Stimulated activated CD4-positive, alpha-beta T cell treated with anti-CD3 and anti-CD28 coated beads, Interleukin-1b, Interleukin-23, amount 100 ng/mL, for 48 hours (primary cell): ENCODE data around the gene RTKN.
"Not testable (repeated sequence)": the region's sequence is repeated elsewhere in the genome, so short reads cannot be mapped to it uniquely, and the experiment has no call there.

Experiments
- DNase-seq: peaks from one replicate; pipeline ENCODE4 v3.0.0-alpha.2; 2020

The RTKN gene

GRCh38 chr2:74461187-74462053, 19.7 kb upstream of the RTKN start:
- DNase-seq, result no peak

- DNase-seq, result not testable (repeated sequence)
Measured at GRCh38 chr2:74460187-74460586, 18.4 kb upstream of the RTKN start.

GRCh38 chr2:74459503-74460118, 17.9 kb upstream of the RTKN start:
- DNase-seq, result not testable (repeated sequence)

GRCh38 chr2:74458938-74459363, 17.2 kb upstream of the RTKN start:
- no peak for DNase-seq

DNA sequence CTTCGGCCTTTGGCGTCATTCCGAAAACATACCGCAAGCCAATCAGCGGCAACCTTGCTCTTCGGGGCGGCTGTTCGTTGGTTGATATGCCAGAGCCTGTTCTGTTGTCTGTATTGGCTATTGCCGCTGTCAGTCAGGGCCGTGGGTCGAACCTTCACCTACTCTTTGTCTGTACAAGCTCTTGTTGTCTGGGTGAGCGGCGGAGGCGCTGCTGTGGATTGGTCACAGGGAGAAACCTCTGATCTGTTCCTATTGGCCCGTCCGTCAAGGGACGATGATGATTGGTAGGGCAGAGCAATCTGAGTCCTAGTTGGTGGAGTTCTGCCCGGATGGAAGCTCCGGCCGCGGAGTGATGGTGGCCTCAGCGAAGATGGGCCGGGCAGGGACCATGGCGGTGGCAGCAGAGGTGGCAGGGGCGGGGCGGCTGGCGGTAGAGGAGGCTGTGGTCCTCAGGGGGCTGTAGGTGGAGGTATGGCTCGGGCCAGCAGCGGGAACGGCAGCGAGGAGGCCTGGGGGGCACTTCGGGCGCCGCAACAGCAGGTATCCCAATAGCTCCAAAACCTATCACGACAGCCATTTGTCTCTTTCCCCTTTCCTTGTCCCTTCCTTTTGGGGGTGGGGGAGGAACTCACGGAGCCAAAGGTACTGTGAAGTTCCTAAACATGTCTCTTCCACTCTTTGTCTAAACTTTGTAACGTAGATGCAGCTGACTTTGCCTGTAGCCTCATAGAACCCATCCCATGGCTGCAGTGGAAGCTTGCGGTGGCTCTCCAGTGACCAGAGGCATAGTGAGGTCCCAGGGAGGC, 16.6 kb upstream of the RTKN start, which contains the start of gene WBP1:
TSS of gene WBP1 (plus strand) at position 307 of the 806 bp plus-strand sequence. CDS start at position 472, 165 bp downstream.
- peak; percentile 100 for DNase-seq

- DNase-seq, result peak; percentile 82
Measured at GRCh38 chr2:74457549-74458131, 15.9 kb upstream of the RTKN start.

- no peak for DNase-seq
Measured at GRCh38 chr2:74457129-74457548, 15.4 kb upstream of the RTKN start.

DNA sequence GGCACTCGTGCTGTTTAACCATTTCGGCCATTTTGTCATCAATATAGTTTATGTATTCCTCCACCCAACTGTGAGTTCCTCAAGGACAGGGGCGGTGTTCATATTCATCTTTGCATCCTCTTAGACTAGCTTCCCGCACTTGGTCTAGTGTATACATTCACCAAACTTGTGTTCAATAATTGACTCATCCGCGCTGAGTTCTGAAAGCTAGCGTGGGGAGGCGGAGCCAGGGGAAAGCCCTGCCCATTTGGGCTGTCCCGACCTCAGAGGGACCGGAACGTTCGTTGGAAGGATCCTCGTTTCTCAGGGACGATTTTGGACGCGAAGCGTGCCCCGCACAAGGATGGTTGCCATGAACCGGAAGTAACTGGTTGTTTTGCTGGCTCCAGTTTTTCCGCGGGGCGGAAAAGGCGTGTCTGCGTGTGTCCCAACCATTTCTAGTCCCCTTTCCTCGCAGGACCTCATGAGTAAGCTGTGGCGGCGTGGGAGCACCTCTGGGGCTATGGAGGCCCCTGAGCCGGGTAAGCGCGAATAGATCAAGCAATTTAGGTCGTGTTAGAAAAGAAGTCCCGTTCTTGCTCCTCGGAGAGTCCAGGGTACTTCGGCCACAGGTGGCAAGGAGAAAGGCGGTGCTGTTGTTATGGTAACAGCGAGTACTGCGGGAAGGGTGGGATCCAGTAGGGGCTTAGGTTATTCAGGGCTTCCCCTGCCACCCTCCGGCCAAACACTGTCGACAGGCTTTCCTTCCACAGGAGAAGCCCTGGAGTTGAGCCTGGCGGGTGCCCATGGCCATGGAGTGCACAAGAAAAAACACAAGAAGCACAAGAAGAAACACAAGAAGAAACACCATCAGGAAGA, 13.1 kb upstream of the RTKN start, which contains the start of gene INO80B:
TSS of gene INO80B (plus strand) at position 434 of the 858 bp plus-strand sequence. CDS start at position 464, 30 bp downstream.
- DNase-seq, result peak; percentile 98

GRCh38 chr2:74450570-74451190, 8.9 kb upstream of the RTKN start:
- DNase-seq, result no peak

DNA sequence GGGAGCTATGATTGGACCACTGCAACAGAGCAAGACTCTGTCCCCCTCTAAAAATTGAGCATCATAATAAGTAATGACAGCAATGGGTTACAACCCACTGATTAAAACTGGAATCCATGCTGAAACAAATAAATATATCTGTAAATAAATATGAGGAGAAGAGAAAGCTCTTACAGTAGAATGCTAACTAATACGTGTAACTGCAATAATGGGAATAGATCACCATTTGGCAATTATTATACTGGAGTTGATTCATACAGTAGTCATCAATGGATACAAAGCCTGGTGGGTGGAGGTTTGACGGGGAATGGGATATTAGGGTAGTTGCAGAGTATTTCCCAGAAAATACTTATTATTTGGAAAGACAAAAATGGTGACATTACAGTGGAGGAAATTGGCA, 7.0 kb upstream of the RTKN start:
- no peak for DNase-seq

- DNase-seq, result no peak
Measured at GRCh38 chr2:74447230-74447999, 5.7 kb upstream of the RTKN start.

DNA sequence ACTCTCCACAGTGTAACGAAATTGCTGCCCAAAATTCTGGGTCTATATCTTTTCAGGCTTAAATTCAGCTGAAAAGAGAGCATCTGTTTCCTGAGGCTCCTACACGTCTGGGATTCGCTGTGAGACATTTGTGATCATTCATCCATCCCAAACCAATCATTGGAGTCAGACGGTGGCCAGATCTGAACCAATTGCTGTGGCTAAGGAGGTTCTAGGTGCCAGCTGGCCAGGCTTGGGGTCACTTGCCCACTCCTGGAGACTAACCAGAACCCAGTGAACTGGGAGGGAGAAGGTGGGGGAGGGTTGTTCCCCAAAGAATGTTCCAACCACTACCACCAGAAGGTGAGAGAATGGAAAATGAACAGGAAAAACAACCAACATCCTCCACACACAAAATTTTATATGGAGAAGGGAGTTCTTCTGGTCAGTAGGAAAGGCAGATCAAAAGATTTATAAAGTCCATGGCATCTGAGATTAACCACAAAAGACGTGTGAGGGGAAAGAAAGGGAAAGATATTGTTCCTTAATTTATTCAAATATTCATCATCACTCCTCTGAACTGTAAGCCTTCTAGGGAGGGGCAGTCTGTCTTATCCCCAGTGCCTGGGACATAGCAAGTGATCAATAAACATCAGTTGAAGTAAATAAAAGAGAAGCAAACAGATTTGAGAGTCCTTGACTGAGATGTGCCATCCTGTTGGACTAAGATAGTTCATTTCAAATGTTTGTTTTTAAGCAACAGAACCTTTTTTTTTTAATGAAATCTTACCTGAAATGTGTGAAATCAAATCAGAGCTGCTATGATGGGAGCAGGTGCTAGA, 3.0 kb upstream of the RTKN start:
- DNase-seq, result no peak

- not testable (repeated sequence) for DNase-seq
Measured at GRCh38 chr2:74442483-74443297, 953 bp upstream of the RTKN start.

GRCh38 chr2:74441170-74441689, 507 bp downstream of the RTKN start:
- DNase-seq, result no peak

- DNase-seq, result peak; percentile 64
Measured at GRCh38 chr2:74440378-74441169, 1.2 kb downstream of the RTKN start.

DNA sequence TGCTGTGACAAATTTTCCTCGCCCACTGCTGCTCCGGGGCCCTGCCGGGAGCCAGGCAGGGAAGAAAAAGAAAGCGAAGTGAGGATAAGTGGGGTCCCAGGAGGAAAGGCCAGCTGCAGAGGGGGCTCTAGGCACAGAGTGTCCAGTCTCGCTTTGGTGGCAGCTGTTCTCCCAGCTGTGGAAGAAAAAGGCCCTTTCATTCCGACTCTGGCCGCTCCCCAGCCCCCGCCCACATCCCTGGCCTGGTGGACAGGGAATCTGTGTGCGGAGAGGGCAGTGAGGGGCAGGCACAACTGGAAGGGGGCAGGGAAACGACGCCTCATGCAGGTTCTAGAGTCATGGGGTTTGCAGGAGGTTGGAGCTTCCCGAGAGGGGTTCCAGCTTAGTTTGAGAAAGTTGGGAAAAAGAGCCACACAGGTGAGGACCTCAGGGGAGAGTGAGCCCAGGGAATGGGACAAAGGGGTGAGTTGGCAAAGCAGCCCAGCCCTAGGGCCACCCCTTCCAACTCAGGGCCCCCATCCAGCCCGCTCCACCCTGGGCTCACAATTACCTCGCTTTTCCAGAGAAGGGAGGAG, 1.8 kb downstream of the RTKN start:
- no peak for DNase-seq

DNA sequence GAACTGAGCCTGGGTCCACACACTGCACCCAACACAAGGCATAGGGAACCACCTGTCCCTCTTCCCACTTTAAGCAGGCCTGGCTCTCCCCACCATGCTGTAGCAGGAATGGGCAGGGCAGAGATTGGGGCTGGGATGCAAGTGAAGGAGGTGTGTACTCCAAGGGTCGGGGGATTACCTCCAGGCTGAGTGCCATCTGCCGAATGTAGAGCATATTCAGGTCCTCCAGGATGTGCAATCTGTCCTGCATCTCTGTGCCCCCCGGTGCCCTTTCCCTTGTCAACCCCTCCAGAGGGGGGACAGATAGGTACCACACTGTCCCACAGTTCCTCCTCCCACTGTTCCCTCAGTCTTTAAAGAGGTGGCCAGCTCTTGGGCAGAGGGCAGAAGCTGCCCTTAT, 2.4 kb downstream of the RTKN start:
- no peak for DNase-seq
